WTC11 (cell line): ENCODE results near the gene CEP76. TPM values are rescaled to one million over a fixed set of nuclear protein-coding genes. Genes with fewer than 3 reads are reported as not detected.

Experiments
- ATAC-seq: fragments of 200-7000 bp; cut with Tn5 transposase; 2 replicates; pipeline ENCODE4 v1.10.0; 2021; ENCODE audit warnings: mild to moderate bottlenecking, moderate library complexity
- CTCF ChIA-PET: fragments of 300-600 bp; sonication (Branson Sonifier 250); formaldehyde crosslinking; loops from one replicate; lab custom pipeline; 2021; ENCODE audit warnings: antibody characterized with exemption; lab: Charles Lee
- POLR2A ChIA-PET: fragments of 350-600 bp; sonication (Branson Sonifier 250); formaldehyde crosslinking; loops from one replicate; lab custom pipeline; 2021; ENCODE audit warnings: antibody characterized with exemption; lab: Charles Lee
- DNase-seq: peaks from one replicate; pipeline ENCODE4 v3.0.0; 2021; ENCODE audit warnings: low spot score
- H3K27ac Mint-ChIP-seq: 2 replicates; pipeline ENCODE4 v1.8.0; 2021; ENCODE audit warnings: mixed read lengths
- H3K27me3 Mint-ChIP-seq: 2 replicates; pipeline ENCODE4 v1.8.0; 2021; ENCODE audit warnings: low read depth, mild to moderate bottlenecking, moderate library complexity, mixed read lengths
- H3K36me3 Mint-ChIP-seq: 2 replicates; pipeline ENCODE4 v1.8.0; 2021; ENCODE audit warnings: mixed read lengths
- H3K4me1 Mint-ChIP-seq: 2 replicates; pipeline ENCODE4 v1.8.0; 2022; ENCODE audit warnings: mixed read lengths
- H3K4me3 Mint-ChIP-seq: 2 replicates; pipeline ENCODE4 v1.8.0; 2021; ENCODE audit warnings: mild to moderate bottlenecking, moderate library complexity, mixed read lengths
- H3K9me3 Mint-ChIP-seq: 2 replicates; pipeline ENCODE4 v1.8.0; 2021; ENCODE audit warnings: mixed read lengths
- AR ChIP-seq: fragments of 250-450 bp; sonication (Bioruptor Pico); IDR thresholded peaks from 2 replicates; pipeline ENCODE4 v1.9.0; 2021; ENCODE audit warnings: mild to moderate bottlenecking
- ATF1 ChIP-seq: sonication (generic); formaldehyde crosslinking; IDR thresholded peaks from 2 replicates; pipeline ENCODE4 v1.8.1; 2023; ENCODE audit warnings: mild to moderate bottlenecking, moderate library complexity, missing genetic modification reagents
- ELF4 ChIP-seq: sonication (generic); formaldehyde crosslinking; IDR thresholded peaks from 2 replicates; pipeline ENCODE4 v1.8.1; 2022; ENCODE audit warnings: low read depth, mild to moderate bottlenecking, moderate library complexity, missing genetic modification reagents
- ESRRA ChIP-seq: sonication (generic); formaldehyde crosslinking; IDR thresholded peaks from 2 replicates; pipeline ENCODE4 v1.8.1; 2022; ENCODE audit warnings: mild to moderate bottlenecking, missing genetic modification reagents, borderline replicate concordance
- ETV6 ChIP-seq: sonication (generic); formaldehyde crosslinking; IDR thresholded peaks from 2 replicates; pipeline ENCODE4 v1.8.1; 2022; ENCODE audit warnings: mild to moderate bottlenecking, missing genetic modification reagents
- FOXJ3 ChIP-seq: sonication (generic); formaldehyde crosslinking; IDR thresholded peaks from 2 replicates; pipeline ENCODE4 v1.9.0; 2021; ENCODE audit warnings: missing genetic modification reagents, mild to moderate bottlenecking, borderline replicate concordance
- FOXP1 ChIP-seq: sonication (generic); formaldehyde crosslinking; IDR thresholded peaks from 2 replicates; pipeline ENCODE4 v1.8.0; 2022; ENCODE audit warnings: missing genetic modification reagents, mild to moderate bottlenecking, moderate library complexity, borderline replicate concordance
- GABPB1 ChIP-seq: sonication (generic); formaldehyde crosslinking; IDR thresholded peaks from 2 replicates; pipeline ENCODE4 v1.8.1; 2023; ENCODE audit warnings: mild to moderate bottlenecking, missing genetic modification reagents
- GTF2I ChIP-seq: fragments of 250-450 bp; sonication (Bioruptor Pico); conservative IDR thresholded peaks from 2 replicates; pipeline ENCODE4 v1.4.0; 2021; ENCODE audit warnings: mild to moderate bottlenecking
- IRF2 ChIP-seq: sonication (generic); formaldehyde crosslinking; IDR thresholded peaks from 2 replicates; pipeline ENCODE4 v1.8.0; 2022; ENCODE audit warnings: low read depth, missing genetic modification reagents, borderline replicate concordance
- KAT7 ChIP-seq: sonication (generic); formaldehyde crosslinking; IDR thresholded peaks from 2 replicates; pipeline ENCODE4 v1.8.1; 2023; ENCODE audit warnings: missing genetic modification reagents, mild to moderate bottlenecking, borderline replicate concordance
- MLX ChIP-seq: sonication (generic); formaldehyde crosslinking; IDR thresholded peaks from 2 replicates; pipeline ENCODE4 v1.8.1; 2023; ENCODE audit warnings: mild to moderate bottlenecking, missing genetic modification reagents, moderate library complexity
- NFATC4 ChIP-seq: fragments of 250-450 bp; sonication (Bioruptor Pico); IDR thresholded peaks from 2 replicates; pipeline ENCODE4 v1.9.0; 2021; ENCODE audit warnings: mild to moderate bottlenecking
- NR2C2 ChIP-seq: sonication (generic); formaldehyde crosslinking; IDR thresholded peaks from 2 replicates; pipeline ENCODE4 v1.8.0; 2022; ENCODE audit warnings: mild to moderate bottlenecking, missing genetic modification reagents
- OVOL2 ChIP-seq: fragments of 250-450 bp; sonication (Bioruptor Pico); IDR thresholded peaks from 2 replicates; pipeline ENCODE4 v1.9.0; 2021; ENCODE audit warnings: mild to moderate bottlenecking, borderline replicate concordance
- PRDM15 ChIP-seq: sonication (generic); formaldehyde crosslinking; IDR thresholded peaks from 2 replicates; pipeline ENCODE4 v1.8.0; 2022; ENCODE audit warnings: missing genetic modification reagents
- PREB ChIP-seq: sonication (generic); formaldehyde crosslinking; IDR thresholded peaks from 2 replicates; pipeline ENCODE4 v1.8.1; 2022; ENCODE audit warnings: mild to moderate bottlenecking, missing genetic modification reagents, moderate library complexity, borderline replicate concordance
- SMAD4 ChIP-seq: sonication (generic); formaldehyde crosslinking; IDR thresholded peaks from 2 replicates; pipeline ENCODE4 v1.8.0; 2022; ENCODE audit warnings: mild to moderate bottlenecking, missing genetic modification reagents
- SOX15 ChIP-seq: fragments of 250-450 bp; sonication (Bioruptor Pico); IDR thresholded peaks from 2 replicates; pipeline ENCODE4 v1.9.0; 2021; ENCODE audit warnings: mild to moderate bottlenecking
- SP1 ChIP-seq: sonication (generic); formaldehyde crosslinking; conservative IDR thresholded peaks from 2 replicates; pipeline ENCODE4 v1.8.1; 2022; ENCODE audit warnings: missing genetic modification reagents
- ZBTB21 ChIP-seq: sonication (generic); formaldehyde crosslinking; IDR thresholded peaks from 2 replicates; pipeline ENCODE4 v1.8.1; 2023; ENCODE audit warnings: mild to moderate bottlenecking, missing genetic modification reagents, borderline replicate concordance
- ZNF121 ChIP-seq: sonication (generic); formaldehyde crosslinking; IDR thresholded peaks from 2 replicates; pipeline ENCODE4 v1.8.0; 2023; ENCODE audit warnings: missing genetic modification reagents
- ZNF138 ChIP-seq: sonication (generic); formaldehyde crosslinking; conservative IDR thresholded peaks from 2 replicates; pipeline ENCODE4 v1.8.1; 2022; ENCODE audit warnings: mild to moderate bottlenecking, moderate library complexity, missing genetic modification reagents
- ZNF317 ChIP-seq: sonication (generic); formaldehyde crosslinking; IDR thresholded peaks from 2 replicates; pipeline ENCODE4 v1.8.1; 2023; ENCODE audit warnings: low read depth, mild to moderate bottlenecking, moderate library complexity, missing genetic modification reagents, borderline replicate concordance
- ZNF416 ChIP-seq: fragments of 250-450 bp; sonication (Bioruptor Pico); IDR thresholded peaks from 2 replicates; pipeline ENCODE4 v1.9.0; 2021; ENCODE audit warnings: mild to moderate bottlenecking, inconsistent platforms
- ZNF423 ChIP-seq: fragments of 250-450 bp; sonication (Bioruptor Pico); IDR thresholded peaks from 2 replicates; pipeline ENCODE4 v2.1.2; 2022; ENCODE audit warnings: mild to moderate bottlenecking, moderate library complexity
- ZSCAN18 ChIP-seq: fragments of 250-450 bp; sonication (Bioruptor Pico); IDR thresholded peaks from 2 replicates; pipeline ENCODE4 v2.1.2; 2022; ENCODE audit warnings: mild to moderate bottlenecking, moderate library complexity
- total RNA-seq: library from RNA; stranded (reverse); gene quantifications from 3 replicates; pipeline ENCODE4 v1.2.3, GENCODE V29; 2021
- TF ChIP-seq, protein P1 (sequence below): sonication (generic); formaldehyde crosslinking; IDR thresholded peaks from 2 replicates; pipeline ENCODE4 v1.8.1; 2023; ENCODE audit warnings: mild to moderate bottlenecking, missing genetic modification reagents

CEP76 gene
- total RNA-seq, 1 experiment from 2014 or later, result 16.9 TPM

- ATAC-seq (peak; percentile 84), DNase-seq (peak; percentile 60)
- Mint-ChIP-seq H3K36me3 (0 out of 2 replicates have a peak, but pooled peaks cover 3% of the 10 kb centered on the region), H3K4me3 (peak within 1 kb of the TSS; percentile 90), H3K9me3 (no peaks in the 10 kb centered on the region), H3K27me3 (peaks cover 23% of the 10 kb centered on the region), H3K27ac (peak within 1 kb of the TSS; percentile 94), H3K4me1 (peaks cover 36% of the 10 kb centered on the region)
- POLR2A ChIA-PET, result no interaction called here
- CTCF ChIA-PET, result interaction anchor here (0.6 to 2.2 kb wide), 3 partner anchors 118 to 264 kb away, joined by 3 to 12 read pairs (median 6); no protein-coding TSS in a partner anchor
- TF ChIP-seq AR (CRISPR knock-in tag), result no peak
- TF ChIP-seq PRDM15 (CRISPR knock-in tag), result peak; percentile 28; the same call in 1 of the 2 replicates
- 0 out of 2 replicates have a peak, but pooled peaks have one; percentile 62 for TF ChIP-seq ETV6 (CRISPR knock-in tag)
- TF ChIP-seq ZBTB21 (CRISPR knock-in tag), result 0 out of 2 replicates have a peak, but pooled peaks have one; percentile 64
- TF ChIP-seq SMAD4, result no peak
- TF ChIP-seq GABPB1 (CRISPR knock-in tag), result no peak
- no peak for TF ChIP-seq IRF2 (CRISPR knock-in tag)
- TF ChIP-seq MLX (CRISPR knock-in tag), result no peak
- no peak; the same call in 1 of the 2 replicates for TF ChIP-seq FOXP1 (CRISPR knock-in tag)
- 0 out of 2 replicates have a peak, but pooled peaks have one; percentile 25 for TF ChIP-seq KAT7 (CRISPR knock-in tag)
- TF ChIP-seq OVOL2, result no peak
- TF ChIP-seq ZNF121 (CRISPR knock-in tag), result no peak
- TF ChIP-seq ELF4 (CRISPR knock-in tag), result no peak
- TF ChIP-seq, protein P1, sequence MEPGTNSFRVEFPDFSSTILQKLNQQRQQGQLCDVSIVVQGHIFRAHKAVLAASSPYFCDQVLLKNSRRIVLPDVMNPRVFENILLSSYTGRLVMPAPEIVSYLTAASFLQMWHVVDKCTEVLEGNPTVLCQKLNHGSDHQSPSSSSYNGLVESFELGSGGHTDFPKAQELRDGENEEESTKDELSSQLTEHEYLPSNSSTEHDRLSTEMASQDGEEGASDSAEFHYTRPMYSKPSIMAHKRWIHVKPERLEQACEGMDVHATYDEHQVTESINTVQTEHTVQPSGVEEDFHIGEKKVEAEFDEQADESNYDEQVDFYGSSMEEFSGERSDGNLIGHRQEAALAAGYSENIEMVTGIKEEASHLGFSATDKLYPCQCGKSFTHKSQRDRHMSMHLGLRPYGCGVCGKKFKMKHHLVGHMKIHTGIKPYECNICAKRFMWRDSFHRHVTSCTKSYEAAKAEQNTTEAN (CRISPR knock-in tag), result no peak
- no peak; the same call in 1 of the 2 replicates for TF ChIP-seq ESRRA (CRISPR knock-in tag)
- no peak for TF ChIP-seq NR2C2 (CRISPR knock-in tag)
- no peak for TF ChIP-seq ZNF317
- no peak for TF ChIP-seq SOX15 (CRISPR knock-in tag)
- TF ChIP-seq SP1 (CRISPR knock-in tag), result peak; percentile 76
- no peak for TF ChIP-seq ZSCAN18
- TF ChIP-seq ZNF423 (CRISPR knock-in tag), result no peak
- TF ChIP-seq GTF2I (CRISPR knock-in tag), result no peak
- TF ChIP-seq ZNF416 (CRISPR knock-in tag), result no peak
- TF ChIP-seq ZNF138, result no peak
- TF ChIP-seq NFATC4, result no peak
- no peak for TF ChIP-seq ATF1 (CRISPR knock-in tag)
- no peak for TF ChIP-seq PREB
- TF ChIP-seq FOXJ3 (CRISPR knock-in tag), result no peak
Measured at GRCh38 chr18:12657684-12658425, 44.7 kb downstream of the CEP76 start, which contains the start of gene SPIRE1. SPIRE1 (minus strand) TSS chr18:12658107; CDS start chr18:12657866, 241 bp downstream.
